Esophagus squamous epithelium (tissue), 4 donors: ENCODE results near the gene KCNQ1.

Source experiments
- CTCF ChIP-seq, 6 experiments: fragments of 450-650 bp in 4 of 6; fragments of 200-600 bp in 2 of 6; sonication (generic) in 2 of 6; IDR thresholded peaks; one replicate each; pipeline ENCODE4 v1.5.1; 2016 to 2019; ENCODE audit warnings: antibody characterized with exemption in 6 of 6, mild to moderate bottlenecking in 4 of 6, moderate library complexity in 4 of 6
- POLR2A ChIP-seq, 4 donors: fragments of 450-650 bp; IDR thresholded peaks; one replicate each; pipeline ENCODE4 v1.6.1; 2017; ENCODE audit warnings: antibody characterized with exemption in 4 of 4, mild to moderate bottlenecking in 4 of 4, moderate library complexity in 3 of 4

- no peak for TF ChIP-seq CTCF (IDR thresholded peaks at IDR 0.05)
- no peak for TF ChIP-seq POLR2A (IDR thresholded peaks at IDR 0.05)
Measured at GRCh38 chr11:2657697-2658284, 213.0 kb downstream of the KCNQ1 start.
